GM19397 (cell line): Measurements from ENCODE around the gene SCUBE2.

ENCODE experiments used
- ATAC-seq: cut with Tn5 transposase; IDR thresholded peaks from one replicate; pipeline ENCODE4 v1.9.1; 2021; ENCODE audit warnings: mild to moderate bottlenecking, moderate library complexity; ENCODE audit not compliant: unreplicated experiment

SCUBE2 gene

DNA sequence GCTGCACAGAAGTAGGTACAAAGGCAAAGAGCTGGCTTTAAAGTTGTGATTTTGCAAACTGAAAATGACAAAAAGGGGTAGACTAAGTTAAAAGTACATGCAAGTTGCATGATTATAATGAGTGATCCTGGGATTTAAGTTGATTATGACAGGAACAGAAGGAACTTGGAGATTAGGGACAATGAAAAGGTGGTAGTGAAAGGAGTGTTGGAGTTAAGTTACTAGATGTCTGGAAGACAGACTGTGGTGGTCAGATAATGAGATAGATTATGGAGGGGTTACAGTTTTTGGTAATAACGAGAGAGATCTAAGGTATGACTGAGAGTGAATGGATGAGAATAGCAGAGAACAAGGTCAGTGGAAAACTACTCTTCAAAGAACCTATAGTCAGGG is 119.5 kb downstream of the SCUBE2 start:
- no peak for ATAC-seq

DNA sequence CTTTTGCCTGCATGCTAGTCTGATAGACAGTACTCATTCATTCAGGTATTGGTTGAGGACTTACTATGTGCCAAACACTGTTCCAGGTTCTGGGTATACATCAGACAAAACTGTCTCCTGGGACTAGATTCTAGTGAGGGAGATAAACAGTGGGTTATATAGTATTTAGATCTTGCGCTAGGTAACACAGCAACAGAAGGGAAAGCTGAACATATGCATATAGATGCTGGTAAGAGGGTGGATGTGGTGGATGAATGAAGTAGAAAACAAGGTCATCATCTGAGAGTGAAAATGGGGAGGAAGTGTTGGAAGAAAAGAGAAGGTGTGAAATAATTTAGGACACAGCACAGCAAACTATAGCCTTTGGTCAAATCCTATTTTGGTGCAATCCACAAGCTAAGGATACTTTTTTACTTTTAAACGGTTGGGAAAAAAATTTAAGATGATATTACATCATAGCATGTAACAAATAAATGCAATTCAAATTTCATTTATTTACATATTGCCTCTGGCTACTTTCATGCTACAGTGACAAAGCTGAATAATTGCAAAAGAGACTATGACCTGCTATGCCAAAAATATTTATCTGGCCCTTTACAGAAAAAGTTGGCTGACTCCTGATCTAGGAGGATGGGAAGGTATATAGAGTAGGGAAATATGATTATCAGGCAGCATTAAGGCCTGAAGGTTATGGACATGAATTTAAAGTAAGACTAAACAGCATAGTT is 120.0 kb downstream of the SCUBE2 start:
- no peak for ATAC-seq
